Measurements from ENCODE around the gene CSN2.

GRCh38 chr4:69994782-69995181 is 29.3 kb upstream of the CSN2 start:
- TF ChIP-seq POLR2A (IDR thresholded peaks at IDR 0.05; ENCODE audit: low read length) (no peak), GATA1 (IDR thresholded peaks at IDR 0.05; ENCODE audit: low read depth, low read length) (no peak)
